ENCODE data around the gene TMA7B. TPM values are rescaled to one million over a fixed set of nuclear protein-coding genes. Genes with fewer than 3 reads are reported as not detected.

The TMA7B gene
- total RNA-seq, 2 experiments from 2014 or later, result 5.7 to 6.5 TPM

DNA sequence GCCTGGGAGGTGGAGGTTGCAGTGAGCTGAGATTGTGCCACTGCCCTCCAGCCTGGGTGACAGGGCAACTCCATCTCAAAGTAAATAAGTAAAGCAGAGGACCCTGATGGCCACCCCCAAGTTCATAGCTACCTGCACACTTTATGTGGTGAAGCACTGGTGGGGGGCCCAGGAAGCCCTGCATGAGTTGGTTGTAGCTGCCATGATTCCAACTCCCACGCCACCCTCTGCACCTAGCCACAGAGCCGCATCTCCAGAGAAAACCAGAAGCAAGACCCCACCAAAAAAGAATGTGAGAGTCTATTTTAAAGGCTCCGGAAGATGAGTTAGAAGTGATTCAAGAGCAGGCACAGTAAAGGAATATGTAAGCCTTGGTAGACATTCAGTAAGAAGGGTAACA is 20.4 kb upstream of the TMA7B start:
- no peaks in the 10 kb centered on the region for H3K27me3 ChIP-seq (ENCODE audit: control insufficient read depth in 1 of 2, insufficient read depth in 2 of 2, low read length in 2 of 2)
- ATAC-seq (ENCODE audit: poor library complexity) (no peak), DNase-seq (peak in 1 of 14 experiments; percentile 11)
- intact Hi-C loops (cut with DNase I, micrococcal nuclease), result loop anchor here (1.0 to 5.0 kb wide), 12 partner anchors 13 to 408 kb away; partner anchors contain the start of genes ADSL (in 1 of the 2), FAM83F (in 1 of the 2), GRAP2 (in 1 of the 2) and RPS19BP1 (in 1 of the 2)
- no peak overlapping the region for H3K4me3 ChIP-seq (ENCODE audit: low read length)
- Mint-ChIP-seq H3K4me3 (peak overlapping the region; percentile 59), H3K27ac (no peak overlapping the region), H3K36me3 (ENCODE audit: low read depth) (peaks cover 46% of the 10 kb centered on the region), H3K9me3 (no peaks in the 10 kb centered on the region), H3K27me3 (no peaks in the 10 kb centered on the region), H3K4me1 (ENCODE audit: low read depth) (peaks cover 95% of the 10 kb centered on the region)
- TF ChIP-seq, protein P1, sequence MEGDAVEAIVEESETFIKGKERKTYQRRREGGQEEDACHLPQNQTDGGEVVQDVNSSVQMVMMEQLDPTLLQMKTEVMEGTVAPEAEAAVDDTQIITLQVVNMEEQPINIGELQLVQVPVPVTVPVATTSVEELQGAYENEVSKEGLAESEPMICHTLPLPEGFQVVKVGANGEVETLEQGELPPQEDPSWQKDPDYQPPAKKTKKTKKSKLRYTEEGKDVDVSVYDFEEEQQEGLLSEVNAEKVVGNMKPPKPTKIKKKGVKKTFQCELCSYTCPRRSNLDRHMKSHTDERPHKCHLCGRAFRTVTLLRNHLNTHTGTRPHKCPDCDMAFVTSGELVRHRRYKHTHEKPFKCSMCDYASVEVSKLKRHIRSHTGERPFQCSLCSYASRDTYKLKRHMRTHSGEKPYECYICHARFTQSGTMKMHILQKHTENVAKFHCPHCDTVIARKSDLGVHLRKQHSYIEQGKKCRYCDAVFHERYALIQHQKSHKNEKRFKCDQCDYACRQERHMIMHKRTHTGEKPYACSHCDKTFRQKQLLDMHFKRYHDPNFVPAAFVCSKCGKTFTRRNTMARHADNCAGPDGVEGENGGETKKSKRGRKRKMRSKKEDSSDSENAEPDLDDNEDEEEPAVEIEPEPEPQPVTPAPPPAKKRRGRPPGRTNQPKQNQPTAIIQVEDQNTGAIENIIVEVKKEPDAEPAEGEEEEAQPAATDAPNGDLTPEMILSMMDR (IDR thresholded peaks at IDR 0.05), result no peak
- peaks cover 23% of the 10 kb centered on the region for H3K36me3 ChIP-seq (ENCODE audit: insufficient read depth, low read length)
- H3K4me1 ChIP-seq (ENCODE audit: insufficient read depth, low read length), result peaks cover 95% of the 10 kb centered on the region
- peak overlapping the region; percentile 42 to 68 for H3K27ac ChIP-seq (ENCODE audit: low read depth in 1 of 2, low read length in 2 of 2)
- H3K9me3 ChIP-seq (ENCODE audit: control insufficient read depth in 1 of 2, insufficient read depth in 1 of 2, low read length in 2 of 2), result no peaks in the 10 kb centered on the region
- POLR2A ChIA-PET, result interaction anchor here (1.0 to 1.4 kb wide), 3 partner anchors 12 to 19 kb away, joined by 3 to 4 read pairs (median 3); no protein-coding TSS in a partner anchor
- CTCF ChIA-PET, result interaction anchor here (0.7 to 2.1 kb wide), 4 partner anchors 20 to 405 kb away, joined by 3 to 6 read pairs (median 4); partner anchors contain the start of gene TMA7B

- intact Hi-C loops (cut with DNase I, micrococcal nuclease), result loop anchor here (1.0 to 5.0 kb wide), 13 partner anchors 14 to 409 kb away; partner anchors contain the start of genes ADSL (in 1 of the 2), FAM83F (in 1 of the 2), GRAP2 (in 1 of the 2) and RPS19BP1 (in 1 of the 2)
- Histone ChIP-seq H3K4me3 (ENCODE audit: low read length) (no peak overlapping the region), H3K27ac (ENCODE audit: low read depth in 1 of 2, low read length in 2 of 2) (peak overlapping the region; percentile 42 to 68), H3K9me3 (ENCODE audit: control insufficient read depth in 1 of 2, insufficient read depth in 1 of 2, low read length in 2 of 2) (no peaks in the 10 kb centered on the region), H3K36me3 (ENCODE audit: insufficient read depth, low read length) (peaks cover 29% of the 10 kb centered on the region), H3K27me3 (ENCODE audit: control insufficient read depth in 1 of 2, insufficient read depth in 2 of 2, low read length in 2 of 2) (no peaks in the 10 kb centered on the region), H3K4me1 (ENCODE audit: insufficient read depth, low read length) (peaks cover 95% of the 10 kb centered on the region)
- no peaks in the 10 kb centered on the region for H3K27me3 Mint-ChIP-seq
- ATAC-seq (ENCODE audit: poor library complexity) (peak; percentile 63), DNase-seq (peak in 4 of 14 experiments; percentile 50 to 85 (median 78))
- peak overlapping the region; percentile 59 for H3K4me3 Mint-ChIP-seq
- ChIA-PET CTCF (interaction anchor here (0.6 to 2.9 kb wide), 3 partner anchors 32 to 285 kb away, joined by 3 to 15 read pairs (median 3); no protein-coding TSS in a partner anchor), POLR2A (interaction anchor here (2.8 kb wide), 1 partner anchor 19 kb away, joined by 11 read pairs; no protein-coding TSS in a partner anchor)
- H3K27ac Mint-ChIP-seq, result no peak overlapping the region
- TF ChIP-seq, protein P1 (IDR thresholded peaks at IDR 0.05), result peak; percentile 66
- H3K4me1 Mint-ChIP-seq (ENCODE audit: low read depth), result peaks cover 95% of the 10 kb centered on the region
- H3K9me3 Mint-ChIP-seq, result no peaks in the 10 kb centered on the region
- peaks cover 50% of the 10 kb centered on the region for H3K36me3 Mint-ChIP-seq (ENCODE audit: low read depth)
Measured at GRCh38 chr22:39940757-39941305, 19.4 kb upstream of the TMA7B start.

GRCh38 chr22:39941601-39942000 is 18.6 kb upstream of the TMA7B start:
- peaks cover 95% of the 10 kb centered on the region for H3K4me1 Mint-ChIP-seq (ENCODE audit: low read depth)
- TF ChIP-seq, protein P1 (IDR thresholded peaks at IDR 0.05), result no peak
- POLR2A ChIA-PET, result interaction anchor here (1.0 to 2.8 kb wide), 5 partner anchors 15 to 281 kb away, joined by 3 to 13 read pairs (median 7); no protein-coding TSS in a partner anchor
- H3K4me3 Mint-ChIP-seq, result peak overlapping the region; percentile 38
- H3K27me3 Mint-ChIP-seq, result no peaks in the 10 kb centered on the region
- no peak for DNase-seq
- intact Hi-C loops (cut with DNase I, micrococcal nuclease), result loop anchor here (1.0 to 5.0 kb wide), 12 partner anchors 15 to 409 kb away; partner anchors contain the start of genes ADSL (in 1 of the 2), FAM83F (in 1 of the 2), GRAP2 (in 1 of the 2) and RPS19BP1 (in 1 of the 2)
- Histone ChIP-seq H3K4me1 (ENCODE audit: insufficient read depth, low read length) (peaks cover 95% of the 10 kb centered on the region), H3K27ac (ENCODE audit: low read depth in 1 of 2, low read length in 2 of 2) (peak overlapping the region; percentile 42 to 68), H3K9me3 (ENCODE audit: control insufficient read depth in 1 of 2, insufficient read depth in 1 of 2, low read length in 2 of 2) (no peaks in the 10 kb centered on the region), H3K4me3 (ENCODE audit: low read length) (no peak overlapping the region), H3K36me3 (ENCODE audit: insufficient read depth, low read length) (peaks cover 33% of the 10 kb centered on the region), H3K27me3 (ENCODE audit: control insufficient read depth in 1 of 2, insufficient read depth in 2 of 2, low read length in 2 of 2) (no peaks in the 10 kb centered on the region)
- ATAC-seq (ENCODE audit: poor library complexity), result no peak
- H3K9me3 Mint-ChIP-seq, result no peaks in the 10 kb centered on the region
- no peak overlapping the region for H3K27ac Mint-ChIP-seq
- peaks cover 49% of the 10 kb centered on the region for H3K36me3 Mint-ChIP-seq (ENCODE audit: low read depth)
- CTCF ChIA-PET, result interaction anchor here (0.6 to 2.9 kb wide), 7 partner anchors 10 to 413 kb away, joined by 3 to 15 read pairs (median 4); no protein-coding TSS in a partner anchor

Data from CD4-positive, alpha-beta T cell (primary cell).